C4-2B (cell line): ENCODE data around the gene KPNA1.
A peak's percentile ranks its signal among the peaks of the same experiment; 100 is the strongest.

Source experiments
- ZFX ChIP-seq: fragments of 450-650 bp; IDR thresholded peaks from 2 replicates; pipeline ENCODE4 v1.6.1; 2017
- TF ChIP-seq, protein P1 (sequence below): fragments of 450-650 bp; conservative IDR thresholded peaks from 2 replicates; pipeline ENCODE4 v1.5.1; 2017; ENCODE audit warnings: mild to moderate bottlenecking

DNA sequence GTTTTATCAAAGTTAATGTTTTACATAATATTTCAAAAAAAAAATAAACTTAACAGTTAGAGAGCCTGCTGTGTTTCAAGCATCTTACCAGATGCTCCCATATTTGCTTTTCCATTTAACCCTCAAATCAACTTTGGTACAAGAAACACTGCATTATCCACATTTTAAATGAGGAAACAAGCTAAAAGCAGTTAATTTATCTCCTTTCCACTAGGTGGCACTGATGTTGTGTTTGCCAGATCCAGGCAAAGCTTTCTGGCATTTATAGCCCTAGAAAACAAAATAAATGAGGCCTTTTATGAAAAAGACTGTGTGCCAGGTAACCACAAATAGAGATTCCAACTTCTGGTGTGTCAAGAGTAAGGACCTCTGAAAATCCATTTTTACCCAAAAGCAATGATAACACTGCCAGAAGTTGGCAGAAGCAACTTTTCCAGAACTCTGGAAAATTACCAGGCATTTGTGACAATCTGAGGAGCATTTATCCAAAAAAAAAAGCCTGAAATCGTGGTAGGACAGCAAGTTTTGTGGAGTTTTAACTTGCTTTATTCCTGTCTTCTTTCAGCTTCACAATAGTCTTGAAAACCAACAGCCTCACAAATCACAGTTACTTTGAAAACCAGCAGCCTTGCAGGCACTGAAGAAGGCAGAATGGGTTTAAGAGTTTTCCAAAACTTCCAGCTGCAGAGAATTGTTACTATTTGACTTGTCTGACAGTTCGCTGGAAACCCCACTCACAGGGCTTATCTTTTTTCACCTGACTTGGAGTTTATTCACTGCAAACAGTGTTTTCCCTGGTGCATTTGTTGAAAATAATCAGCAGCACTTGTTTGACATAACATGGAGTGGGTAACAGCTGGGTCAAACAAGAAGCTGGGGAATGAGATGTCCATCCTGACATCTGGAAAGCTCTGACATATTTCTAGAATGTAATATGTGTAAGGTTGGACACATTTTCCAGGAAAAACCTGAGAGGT, 121.6 kb downstream of the KPNA1 start:
- TF ChIP-seq, protein P1, sequence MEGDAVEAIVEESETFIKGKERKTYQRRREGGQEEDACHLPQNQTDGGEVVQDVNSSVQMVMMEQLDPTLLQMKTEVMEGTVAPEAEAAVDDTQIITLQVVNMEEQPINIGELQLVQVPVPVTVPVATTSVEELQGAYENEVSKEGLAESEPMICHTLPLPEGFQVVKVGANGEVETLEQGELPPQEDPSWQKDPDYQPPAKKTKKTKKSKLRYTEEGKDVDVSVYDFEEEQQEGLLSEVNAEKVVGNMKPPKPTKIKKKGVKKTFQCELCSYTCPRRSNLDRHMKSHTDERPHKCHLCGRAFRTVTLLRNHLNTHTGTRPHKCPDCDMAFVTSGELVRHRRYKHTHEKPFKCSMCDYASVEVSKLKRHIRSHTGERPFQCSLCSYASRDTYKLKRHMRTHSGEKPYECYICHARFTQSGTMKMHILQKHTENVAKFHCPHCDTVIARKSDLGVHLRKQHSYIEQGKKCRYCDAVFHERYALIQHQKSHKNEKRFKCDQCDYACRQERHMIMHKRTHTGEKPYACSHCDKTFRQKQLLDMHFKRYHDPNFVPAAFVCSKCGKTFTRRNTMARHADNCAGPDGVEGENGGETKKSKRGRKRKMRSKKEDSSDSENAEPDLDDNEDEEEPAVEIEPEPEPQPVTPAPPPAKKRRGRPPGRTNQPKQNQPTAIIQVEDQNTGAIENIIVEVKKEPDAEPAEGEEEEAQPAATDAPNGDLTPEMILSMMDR, result peak; percentile 93
- TF ChIP-seq ZFX, result no peak
